GM19468 (cell line): ENCODE results near the gene GAL3ST2.

Experiments used
- ATAC-seq: cut with Tn5 transposase; IDR thresholded peaks from one replicate; pipeline ENCODE4 v1.9.1; 2021; ENCODE audit warnings: mild to moderate bottlenecking, moderate library complexity, moderate number of reproducible peaks; ENCODE audit not compliant: unreplicated experiment; ENCODE audit errors: extremely low read depth

The GAL3ST2 gene

GRCh38 chr2:241836292-241836691, 59.7 kb downstream of the GAL3ST2 start:
- no peak for ATAC-seq

GRCh38 chr2:241837197-241837965, 60.8 kb downstream of the GAL3ST2 start:
- no peak for ATAC-seq

GRCh38 chr2:241841181-241842066, 64.8 kb downstream of the GAL3ST2 start:
- ATAC-seq: no peak

GRCh38 chr2:241842067-241842415, 65.4 kb downstream of the GAL3ST2 start:
- ATAC-seq: no peak

GRCh38 chr2:241842620-241843211, 66.1 kb downstream of the GAL3ST2 start:
- no peak for ATAC-seq

- ATAC-seq: no peak
Observed at GRCh38 chr2:241843321-241844065, 66.9 kb downstream of the GAL3ST2 start.

- peak; percentile 48 for ATAC-seq
Observed at GRCh38 chr2:241844066-241844728, 67.6 kb downstream of the GAL3ST2 start.

- no peak for ATAC-seq
Observed at GRCh38 chr2:241844831-241845578, 68.4 kb downstream of the GAL3ST2 start.

GRCh38 chr2:241846406-241846805, 69.8 kb downstream of the GAL3ST2 start:
- ATAC-seq: no peak

- no peak for ATAC-seq
Observed at GRCh38 chr2:241848761-241849615, 72.4 kb downstream of the GAL3ST2 start.

GRCh38 chr2:241849616-241850543, 73.3 kb downstream of the GAL3ST2 start:
- ATAC-seq: no peak

GRCh38 chr2:241850544-241851324, 74.1 kb downstream of the GAL3ST2 start:
- ATAC-seq: no peak

GRCh38 chr2:241851325-241852115, 74.9 kb downstream of the GAL3ST2 start:
- no peak for ATAC-seq

GRCh38 chr2:241852116-241852980, 75.7 kb downstream of the GAL3ST2 start:
- no peak for ATAC-seq
